ENCODE results near the gene SCAF4.

DNA sequence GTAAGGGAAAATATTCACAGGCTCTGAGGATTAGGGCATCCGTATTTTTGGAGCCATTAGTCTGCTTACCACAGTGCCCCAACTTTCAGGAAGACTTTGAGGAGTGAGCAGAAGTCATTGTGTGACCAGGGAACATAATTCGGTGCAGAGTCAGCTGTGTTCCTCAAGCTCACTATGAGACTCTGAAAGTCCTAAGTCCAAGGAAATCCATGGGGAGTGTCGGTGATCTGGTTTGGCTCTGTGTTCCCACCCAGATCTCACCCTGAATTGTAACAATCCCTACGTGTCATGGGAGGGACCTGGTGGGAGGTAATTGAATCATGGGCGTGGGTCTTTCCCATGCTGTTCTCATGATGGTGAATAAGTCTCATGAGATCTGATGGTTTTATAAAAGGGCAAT lies 45.9 kb upstream of the SCAF4 start:
- TF ChIP-seq EP300 (IDR thresholded peaks at IDR 0.05; ENCODE audit: borderline replicate concordance in 1 of 2, low read depth in 2 of 2, low read length in 2 of 2) (no peak), EZH2 (IDR thresholded peaks at IDR 0.05; ENCODE audit: low read depth, low read length, severe bottlenecking) (no peak), POLR2AphosphoS5 (IDR thresholded peaks at IDR 0.05; ENCODE audit: low read depth, low read length) (no peak)
- TF ChIP-seq, protein P1, sequence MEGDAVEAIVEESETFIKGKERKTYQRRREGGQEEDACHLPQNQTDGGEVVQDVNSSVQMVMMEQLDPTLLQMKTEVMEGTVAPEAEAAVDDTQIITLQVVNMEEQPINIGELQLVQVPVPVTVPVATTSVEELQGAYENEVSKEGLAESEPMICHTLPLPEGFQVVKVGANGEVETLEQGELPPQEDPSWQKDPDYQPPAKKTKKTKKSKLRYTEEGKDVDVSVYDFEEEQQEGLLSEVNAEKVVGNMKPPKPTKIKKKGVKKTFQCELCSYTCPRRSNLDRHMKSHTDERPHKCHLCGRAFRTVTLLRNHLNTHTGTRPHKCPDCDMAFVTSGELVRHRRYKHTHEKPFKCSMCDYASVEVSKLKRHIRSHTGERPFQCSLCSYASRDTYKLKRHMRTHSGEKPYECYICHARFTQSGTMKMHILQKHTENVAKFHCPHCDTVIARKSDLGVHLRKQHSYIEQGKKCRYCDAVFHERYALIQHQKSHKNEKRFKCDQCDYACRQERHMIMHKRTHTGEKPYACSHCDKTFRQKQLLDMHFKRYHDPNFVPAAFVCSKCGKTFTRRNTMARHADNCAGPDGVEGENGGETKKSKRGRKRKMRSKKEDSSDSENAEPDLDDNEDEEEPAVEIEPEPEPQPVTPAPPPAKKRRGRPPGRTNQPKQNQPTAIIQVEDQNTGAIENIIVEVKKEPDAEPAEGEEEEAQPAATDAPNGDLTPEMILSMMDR (IDR thresholded peaks at IDR 0.05; ENCODE audit: control extremely low read depth in 1 of 3, insufficient read depth in 1 of 3, low read depth in 1 of 3, low read length in 3 of 3): no peak
